ENCODE results near the gene SVIL.

- TF ChIP-seq, protein P1, sequence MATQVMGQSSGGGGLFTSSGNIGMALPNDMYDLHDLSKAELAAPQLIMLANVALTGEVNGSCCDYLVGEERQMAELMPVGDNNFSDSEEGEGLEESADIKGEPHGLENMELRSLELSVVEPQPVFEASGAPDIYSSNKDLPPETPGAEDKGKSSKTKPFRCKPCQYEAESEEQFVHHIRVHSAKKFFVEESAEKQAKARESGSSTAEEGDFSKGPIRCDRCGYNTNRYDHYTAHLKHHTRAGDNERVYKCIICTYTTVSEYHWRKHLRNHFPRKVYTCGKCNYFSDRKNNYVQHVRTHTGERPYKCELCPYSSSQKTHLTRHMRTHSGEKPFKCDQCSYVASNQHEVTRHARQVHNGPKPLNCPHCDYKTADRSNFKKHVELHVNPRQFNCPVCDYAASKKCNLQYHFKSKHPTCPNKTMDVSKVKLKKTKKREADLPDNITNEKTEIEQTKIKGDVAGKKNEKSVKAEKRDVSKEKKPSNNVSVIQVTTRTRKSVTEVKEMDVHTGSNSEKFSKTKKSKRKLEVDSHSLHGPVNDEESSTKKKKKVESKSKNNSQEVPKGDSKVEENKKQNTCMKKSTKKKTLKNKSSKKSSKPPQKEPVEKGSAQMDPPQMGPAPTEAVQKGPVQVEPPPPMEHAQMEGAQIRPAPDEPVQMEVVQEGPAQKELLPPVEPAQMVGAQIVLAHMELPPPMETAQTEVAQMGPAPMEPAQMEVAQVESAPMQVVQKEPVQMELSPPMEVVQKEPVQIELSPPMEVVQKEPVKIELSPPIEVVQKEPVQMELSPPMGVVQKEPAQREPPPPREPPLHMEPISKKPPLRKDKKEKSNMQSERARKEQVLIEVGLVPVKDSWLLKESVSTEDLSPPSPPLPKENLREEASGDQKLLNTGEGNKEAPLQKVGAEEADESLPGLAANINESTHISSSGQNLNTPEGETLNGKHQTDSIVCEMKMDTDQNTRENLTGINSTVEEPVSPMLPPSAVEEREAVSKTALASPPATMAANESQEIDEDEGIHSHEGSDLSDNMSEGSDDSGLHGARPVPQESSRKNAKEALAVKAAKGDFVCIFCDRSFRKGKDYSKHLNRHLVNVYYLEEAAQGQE (IDR thresholded peaks at IDR 0.05; ENCODE audit: low read depth): no peak
- TF ChIP-seq CEBPB (IDR thresholded peaks at IDR 0.05) (no peak), EGR1 (IDR thresholded peaks at IDR 0.05) (no peak), ZBTB7A (IDR thresholded peaks at IDR 0.05; ENCODE audit: low read depth) (no peak)
These were observed 132.4 kb downstream of the SVIL start for GRCh38 chr10:29502351-29502750.
